Measurements from ENCODE around the gene TCP11X2.
"Not testable (repeated sequence)": the region's sequence is repeated elsewhere in the genome, so short reads cannot be mapped to it uniquely, and the experiment has no call there.

The TCP11X2 gene

DNA sequence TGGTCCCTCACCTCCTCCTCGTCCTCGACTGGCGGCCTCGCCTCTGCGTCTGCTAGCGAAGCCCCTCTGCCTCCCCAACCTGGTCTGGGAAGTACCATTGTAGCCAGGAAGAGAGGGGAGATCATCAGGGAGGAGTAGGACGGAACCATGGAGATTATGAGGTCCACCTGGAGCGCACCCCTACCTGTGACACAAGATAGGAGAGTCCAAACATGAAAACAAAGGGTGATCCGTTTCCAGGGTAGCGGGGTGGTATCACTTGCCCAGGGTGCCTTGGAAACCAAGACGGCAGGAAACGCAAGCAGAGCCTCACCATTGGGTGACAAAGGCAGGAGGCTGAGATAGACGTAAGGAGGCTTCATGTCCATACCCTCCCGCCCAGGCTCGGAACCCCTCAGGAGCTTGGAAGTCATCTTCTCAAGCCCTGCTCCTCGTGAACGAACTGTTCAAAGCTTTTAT is at the start of gene TCP11X2:
TSS of gene TCP11X2 (minus strand) at position 51 of the 459 bp plus-strand sequence.
- not testable (repeated sequence) for DNase-seq

- DNase-seq = no peak
These were observed 45.7 kb upstream of the TCP11X2 start for GRCh38 chrX:102517326-102517725.

GRCh38 chrX:102515975-102516941 is 44.6 kb upstream of the TCP11X2 start, which contains the start of gene TMSB15A:
Gene TMSB15A, minus strand, starts transcription at chrX:102516739.
- DNase-seq = no peak

- no peak for DNase-seq
These were observed 42.9 kb upstream of the TCP11X2 start for GRCh38 chrX:102514536-102514935.

DNA sequence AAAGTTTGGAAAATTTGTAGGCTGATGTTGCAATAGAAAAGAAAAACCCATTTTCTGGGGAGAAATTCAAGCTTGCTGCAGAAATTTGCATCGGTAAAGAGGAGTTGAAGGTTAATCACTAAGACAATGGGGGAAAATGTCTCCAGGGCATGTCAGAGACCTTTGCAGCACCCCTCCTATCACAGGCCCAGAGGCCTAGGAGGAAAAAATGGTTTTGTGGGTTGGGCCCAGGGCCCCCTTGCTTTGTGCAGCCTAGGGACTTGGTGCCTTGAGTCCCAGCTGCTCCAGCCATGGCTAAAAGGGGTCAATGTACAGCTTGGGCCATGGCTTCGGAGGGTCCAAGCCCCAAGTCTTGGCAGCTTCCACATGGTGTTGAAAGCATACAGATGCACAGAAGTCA is 27.1 kb upstream of the TCP11X2 start:
- no peak for DNase-seq

DNA sequence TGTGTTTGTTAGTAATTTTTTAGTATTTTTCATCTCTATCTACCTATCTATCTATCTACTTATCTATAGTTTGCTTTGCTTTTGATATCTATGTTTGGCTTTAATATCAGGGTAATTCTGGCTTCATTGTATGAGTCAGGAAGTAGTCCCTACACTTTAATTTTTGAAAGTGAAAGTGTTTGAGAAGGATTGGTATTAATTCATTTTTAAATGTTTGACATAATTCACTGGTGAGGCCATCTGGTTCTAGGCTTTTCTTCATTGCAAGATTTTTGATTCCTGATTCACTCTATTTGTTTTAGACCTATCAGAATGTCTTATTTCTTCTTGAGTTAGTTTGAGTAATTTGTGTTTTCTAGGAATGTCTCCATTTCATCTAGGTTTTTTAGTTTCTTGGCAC is 20.2 kb upstream of the TCP11X2 start:
- no peak for DNase-seq

DNA sequence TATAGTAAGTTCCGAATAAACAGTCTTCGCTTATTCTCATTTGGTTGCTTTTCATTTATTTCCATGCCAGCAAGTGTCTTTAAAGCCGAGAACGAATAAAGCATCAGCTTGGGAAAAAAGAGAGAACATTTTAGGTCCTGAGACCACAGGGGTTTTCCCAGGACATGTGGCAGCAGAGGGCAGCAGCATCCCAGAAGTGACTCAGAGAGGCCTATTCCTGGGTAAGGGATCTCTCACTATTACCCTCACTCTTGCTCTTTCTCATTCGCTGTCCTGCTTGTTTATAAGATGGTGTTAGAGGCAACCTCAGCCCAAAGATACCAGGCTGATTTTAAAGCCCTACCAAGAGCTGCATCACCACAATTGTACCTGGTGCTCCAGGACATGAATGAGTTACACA is 7.2 kb upstream of the TCP11X2 start:
- DNase-seq = not testable (repeated sequence)

DNA sequence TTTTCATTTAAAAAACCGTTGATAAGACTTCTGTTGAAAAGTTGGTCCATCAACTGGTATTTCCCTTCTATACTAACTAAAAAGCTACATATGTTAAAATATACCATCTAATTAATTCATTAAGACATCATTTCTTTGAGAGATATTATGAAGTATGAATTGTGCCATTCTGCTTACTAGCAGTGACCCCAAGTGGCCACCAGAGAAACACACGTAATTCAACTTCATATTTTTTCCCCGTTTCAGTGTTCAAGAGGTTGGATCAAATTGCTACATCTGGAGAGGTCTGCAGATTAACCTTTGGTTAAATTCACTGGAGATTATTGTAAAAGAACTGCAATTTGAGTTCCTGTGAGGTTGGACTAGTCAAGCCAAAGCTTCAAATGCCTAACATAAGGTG is 1.4 kb downstream of the TCP11X2 start:
- DNase-seq = not testable (repeated sequence)

DNA sequence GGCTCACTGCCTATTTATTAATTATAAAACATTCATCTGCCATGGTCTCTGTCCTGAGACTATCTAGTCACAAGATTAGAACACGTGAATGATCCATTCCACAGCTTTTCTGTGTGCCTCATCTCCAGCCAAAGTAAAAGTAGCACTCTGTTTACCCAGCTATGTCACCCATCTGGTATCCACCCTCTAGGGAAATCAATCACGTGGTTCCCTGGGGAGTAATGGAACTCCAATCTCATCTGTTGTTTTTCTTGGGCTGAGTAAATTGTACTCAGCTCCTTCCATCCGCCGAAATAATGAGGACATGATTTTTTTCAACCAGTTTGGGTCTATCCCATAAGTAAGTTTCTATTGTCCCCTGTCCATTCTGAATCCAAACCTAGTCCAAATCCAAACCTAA is 13.0 kb downstream of the TCP11X2 start:
- not testable (repeated sequence) for DNase-seq

GRCh38 chrX:102439908-102440307 is 31.7 kb downstream of the TCP11X2 start, which contains the start of gene NXF2B:
Gene NXF2B, minus strand, starts transcription at chrX:102440008. Its CDS starts 59,972 bp downstream, at chrX:102380036.
- not testable (repeated sequence) for DNase-seq

- DNase-seq = not testable (repeated sequence)
These were observed 57.1 kb downstream of the TCP11X2 start for GRCh38 chrX:102414493-102414892.
